ENCODE results near the gene SQOR.

DNA sequence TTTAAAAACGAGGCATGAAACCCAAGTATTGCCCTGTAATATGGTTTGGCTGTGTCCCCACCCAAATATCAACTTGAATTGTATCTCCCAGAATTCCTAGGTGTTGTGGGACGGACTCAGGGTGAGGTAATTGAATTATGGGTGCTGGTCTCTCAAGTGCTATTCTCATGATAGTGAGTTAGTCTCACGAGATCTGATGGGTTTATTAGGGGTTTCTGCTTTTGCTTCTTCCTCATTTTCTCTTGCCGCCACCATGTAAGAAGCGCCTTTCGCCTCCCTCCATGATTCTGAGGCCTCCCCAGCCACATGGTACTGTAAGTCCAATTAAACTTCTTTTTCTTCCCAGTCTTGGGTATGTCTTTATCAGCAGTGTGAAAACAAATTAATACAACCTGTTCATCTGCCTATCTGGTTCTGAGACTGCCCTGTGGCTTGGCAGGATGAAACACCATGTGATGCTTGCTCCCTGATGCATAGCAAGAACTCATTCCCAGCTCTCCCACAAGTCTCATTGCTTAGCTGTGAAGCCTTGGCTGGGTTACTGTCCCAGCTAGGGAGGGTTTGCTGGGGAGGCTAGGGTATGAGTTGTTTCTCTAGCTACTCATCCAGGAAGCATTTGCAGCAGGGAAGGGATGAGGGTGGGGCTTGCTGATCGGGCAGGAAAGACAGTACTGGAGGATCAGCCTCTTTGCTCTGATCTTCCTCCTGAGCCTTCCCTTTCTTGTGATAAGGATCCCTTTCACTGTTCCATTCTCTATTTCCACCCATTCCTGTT is 3.7 kb upstream of the SQOR start:
- TF ChIP-seq CTCF (conservative IDR thresholded peaks at IDR 0.05; ENCODE audit: low read depth, low read length) (no peak), EZH2 (IDR thresholded peaks at IDR 0.05; ENCODE audit: borderline replicate concordance, low read depth, low read length, poor library complexity, severe bottlenecking) (no peak)
